H9 (cell line): ENCODE results near the gene SPTBN1. TPM values are rescaled to one million over a fixed set of nuclear protein-coding genes. Genes with fewer than 3 reads are reported as not detected.

Source experiments
- DNase-seq: peaks from one replicate; pipeline ENCODE4 v3.0.0-alpha.2; 2017
- H2AFZ ChIP-seq: one replicate; pipeline ENCODE4 v1.6.1; 2013; ENCODE audit warnings: mild to moderate bottlenecking, low read length, control low read depth, moderate library complexity
- H2AK5ac ChIP-seq: 2 replicates; pipeline ENCODE4 v1.6.1; 2013; ENCODE audit warnings: low read length, control low read depth, mixed read lengths; ENCODE audit not compliant: insufficient read length
- H2BK120ac ChIP-seq: one replicate; pipeline ENCODE4 v1.6.1; 2013; ENCODE audit warnings: low read depth, mild to moderate bottlenecking, low read length, control low read depth, inconsistent platforms; ENCODE audit not compliant: poor library complexity, severe bottlenecking
- H2BK12ac ChIP-seq: 2 replicates; pipeline ENCODE4 v1.6.1; 2013; ENCODE audit warnings: low read length, control low read depth, mixed read lengths, low read depth; ENCODE audit not compliant: insufficient read length
- H2BK15ac ChIP-seq: 2 replicates; pipeline ENCODE4 v1.6.1; 2013; ENCODE audit warnings: low read depth, low read length, control low read depth
- H2BK20ac ChIP-seq: one replicate; pipeline ENCODE4 v1.6.1; 2013; ENCODE audit warnings: low read depth, mild to moderate bottlenecking, low read length, control low read depth, inconsistent platforms; ENCODE audit not compliant: poor library complexity, severe bottlenecking
- H2BK5ac ChIP-seq: 2 replicates; pipeline ENCODE4 v1.6.1; 2013; ENCODE audit warnings: low read length, control low read depth, mixed read lengths; ENCODE audit not compliant: insufficient read length
- H3K14ac ChIP-seq: 2 replicates; pipeline ENCODE4 v1.6.1; 2013; ENCODE audit warnings: low read length, control low read depth; ENCODE audit not compliant: insufficient read depth
- H3K18ac ChIP-seq: 2 replicates; pipeline ENCODE4 v1.6.1; 2013; ENCODE audit warnings: low read depth, mild to moderate bottlenecking, mixed read lengths, low read length, control low read depth; ENCODE audit not compliant: insufficient read length
- H3K23ac ChIP-seq: 2 replicates; pipeline ENCODE4 v1.6.1; 2013; ENCODE audit warnings: low read length, control low read depth, mixed read lengths, low read depth; ENCODE audit not compliant: insufficient read length
- H3K23me2 ChIP-seq: 2 replicates; pipeline ENCODE4 v1.6.1; 2013; ENCODE audit warnings: low read depth, mild to moderate bottlenecking, mixed read lengths, low read length, control low read depth; ENCODE audit not compliant: insufficient read length, poor library complexity, severe bottlenecking
- H3K27ac ChIP-seq: 2 replicates; pipeline ENCODE4 v1.5.1; 2013; ENCODE audit warnings: low read length, control low read depth, mixed read lengths, low read depth; ENCODE audit not compliant: insufficient read length
- H3K27me3 ChIP-seq: 2 replicates; pipeline ENCODE4 v1.6.1; 2013; ENCODE audit warnings: low read length, control low read depth, inconsistent platforms; ENCODE audit not compliant: insufficient read depth
- H3K4ac ChIP-seq: 2 replicates; pipeline ENCODE4 v1.6.1; 2013; ENCODE audit warnings: low read depth, mild to moderate bottlenecking, control low read depth, inconsistent platforms, low read length, moderate library complexity
- H3K4me1 ChIP-seq: 2 replicates; pipeline ENCODE4 v1.6.1; 2013; ENCODE audit warnings: low read length, control low read depth, inconsistent platforms; ENCODE audit not compliant: insufficient read depth
- H3K4me2 ChIP-seq: 2 replicates; pipeline ENCODE4 v1.6.1; 2013; ENCODE audit warnings: low read length, control low read depth, mixed read lengths; ENCODE audit not compliant: insufficient read length, insufficient read depth
- H3K56ac ChIP-seq: 2 replicates; pipeline ENCODE4 v1.6.1; 2013; ENCODE audit warnings: low read depth, mild to moderate bottlenecking, mixed read lengths, low read length, control low read depth; ENCODE audit not compliant: insufficient read length
- H3K79me1 ChIP-seq: 2 replicates; pipeline ENCODE4 v1.6.1; 2013; ENCODE audit warnings: low read depth, mild to moderate bottlenecking, moderate library complexity, low read length, control low read depth, inconsistent platforms; ENCODE audit not compliant: insufficient read depth, poor library complexity, severe bottlenecking
- H3K79me2 ChIP-seq: 2 replicates; pipeline ENCODE4 v1.6.1; 2013; ENCODE audit warnings: low read length, control low read depth, inconsistent platforms; ENCODE audit not compliant: insufficient read depth
- H3K9ac ChIP-seq: 2 replicates; pipeline ENCODE4 v1.6.1; 2013; ENCODE audit warnings: low read length, control low read depth, mixed read lengths; ENCODE audit not compliant: insufficient read length; ENCODE audit errors: extremely low read depth
- H3K9me3 ChIP-seq: one replicate; pipeline ENCODE4 v1.6.1; 2013; ENCODE audit warnings: low read depth, low read length, inconsistent platforms; ENCODE audit not compliant: control insufficient read depth
- H3T11ph ChIP-seq: one replicate; pipeline ENCODE4 v1.6.1; 2013; ENCODE audit warnings: mild to moderate bottlenecking, low read length, control low read depth, inconsistent platforms
- H4K20me1 ChIP-seq: one replicate; pipeline ENCODE4 v1.6.1; 2013; ENCODE audit not compliant: control insufficient read depth, insufficient read length, insufficient read depth
- H4K5ac ChIP-seq: 2 replicates; pipeline ENCODE4 v1.6.1; 2013; ENCODE audit warnings: low read depth, mild to moderate bottlenecking, mixed read lengths, low read length, control low read depth; ENCODE audit not compliant: insufficient read length
- H4K8ac ChIP-seq: replicated peaks from 2 replicates; pipeline ENCODE4 v1.6.1; 2013; ENCODE audit warnings: low read length, control low read depth, mixed read lengths, low read depth; ENCODE audit not compliant: insufficient read length
- H4K91ac ChIP-seq: 2 replicates; pipeline ENCODE4 v1.6.1; 2013; ENCODE audit warnings: low read depth, mild to moderate bottlenecking, moderate library complexity, mixed read lengths, low read length, control low read depth; ENCODE audit not compliant: insufficient read length
- H3K27ac Mint-ChIP-seq, 3 experiments: 2 replicates in 2 of 3; 3 replicates in 1 of 3; pipeline ENCODE4 v1.8.0; 2020 to 2021; ENCODE audit warnings: mixed read lengths in 3 of 3, mild to moderate bottlenecking in 1 of 3, moderate library complexity in 1 of 3
- H3K27me3 Mint-ChIP-seq: 2 replicates; pipeline ENCODE4 v1.8.0; 2021; ENCODE audit warnings: low read depth, mild to moderate bottlenecking, moderate library complexity, mixed read lengths
- H3K36me3 Mint-ChIP-seq, 3 experiments: 2 replicates in 2 of 3; 3 replicates in 1 of 3; pipeline ENCODE4 v1.8.0; 2020 to 2021; ENCODE audit warnings: low read depth in 3 of 3, mixed read lengths in 3 of 3; ENCODE audit not compliant: insufficient read depth in 1 of 3
- H3K4me1 Mint-ChIP-seq, 2 experiments: 2 replicates each; pipeline ENCODE4 v1.8.0; 2020; ENCODE audit warnings: mixed read lengths in 2 of 2
- H3K4me3 Mint-ChIP-seq, 2 experiments: 2 replicates in 1 of 2; 3 replicates in 1 of 2; pipeline ENCODE4 v1.8.0; 2020 to 2021; ENCODE audit warnings: mild to moderate bottlenecking in 2 of 2, mixed read lengths in 2 of 2, moderate library complexity in 1 of 2
- H3K9me3 Mint-ChIP-seq, 2 experiments: 2 replicates in 1 of 2; 3 replicates in 1 of 2; pipeline ENCODE4 v1.8.0; 2020; ENCODE audit warnings: mild to moderate bottlenecking in 2 of 2, mixed read lengths in 2 of 2, moderate library complexity in 1 of 2
- whole genome bisulfite sequencing: extraction: QIAGEN DNeasy Blood & Tissue Kit; methylation state at CpG from one replicate; pipeline ENCODE4 v1.1.7; 2013; ENCODE audit warnings: missing lambda C conversion rate, low lambda C conversion rate, mixed read lengths; ENCODE audit not compliant: insufficient read length; ENCODE audit errors: extremely low coverage; 5-methylcytosine and 5-hydroxymethylcytosine counted together
- total RNA-seq: library from RNA; stranded (reverse); gene quantifications from 2 replicates; pipeline ENCODE4 v1.2.1, GENCODE V29; 2021
- TF ChIP-seq, protein P1 (sequence below): fragments of 200-600 bp; sonication (generic); conservative IDR thresholded peaks from 3 replicates; pipeline ENCODE4 v1.8.0; 2021; ENCODE audit warnings: antibody characterized with exemption, mild to moderate bottlenecking

The SPTBN1 gene
- total RNA-seq, 1 experiment from 2014 or later, result 164 TPM

DNA sequence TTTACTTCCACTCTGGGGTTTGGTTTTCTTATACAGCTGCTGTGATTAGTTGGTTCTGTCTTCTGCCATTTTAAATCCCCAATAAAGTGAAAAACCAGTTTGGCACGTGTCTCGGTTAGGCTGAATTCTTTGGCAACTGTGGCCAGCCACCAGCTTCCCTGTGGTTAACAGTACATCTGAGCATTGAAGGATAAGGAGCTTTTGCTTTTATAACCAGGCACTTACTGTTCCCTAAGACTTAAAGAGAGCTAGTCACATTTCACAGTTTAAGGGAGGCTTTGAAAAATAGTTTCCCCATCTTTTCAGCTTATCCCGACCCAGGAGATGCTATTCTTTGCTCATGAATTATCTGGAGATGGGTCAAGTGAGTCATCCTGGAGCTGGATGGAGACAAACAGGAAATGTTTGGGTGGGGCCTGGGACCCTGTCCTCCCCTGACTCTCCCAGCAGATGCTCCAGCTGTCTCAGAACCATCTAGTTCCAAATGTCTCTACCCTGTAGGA lies 210.1 kb downstream of the SPTBN1 start:
- H3K27me3 Mint-ChIP-seq, result no peaks in the 10 kb centered on the region
- TF ChIP-seq, protein P1, sequence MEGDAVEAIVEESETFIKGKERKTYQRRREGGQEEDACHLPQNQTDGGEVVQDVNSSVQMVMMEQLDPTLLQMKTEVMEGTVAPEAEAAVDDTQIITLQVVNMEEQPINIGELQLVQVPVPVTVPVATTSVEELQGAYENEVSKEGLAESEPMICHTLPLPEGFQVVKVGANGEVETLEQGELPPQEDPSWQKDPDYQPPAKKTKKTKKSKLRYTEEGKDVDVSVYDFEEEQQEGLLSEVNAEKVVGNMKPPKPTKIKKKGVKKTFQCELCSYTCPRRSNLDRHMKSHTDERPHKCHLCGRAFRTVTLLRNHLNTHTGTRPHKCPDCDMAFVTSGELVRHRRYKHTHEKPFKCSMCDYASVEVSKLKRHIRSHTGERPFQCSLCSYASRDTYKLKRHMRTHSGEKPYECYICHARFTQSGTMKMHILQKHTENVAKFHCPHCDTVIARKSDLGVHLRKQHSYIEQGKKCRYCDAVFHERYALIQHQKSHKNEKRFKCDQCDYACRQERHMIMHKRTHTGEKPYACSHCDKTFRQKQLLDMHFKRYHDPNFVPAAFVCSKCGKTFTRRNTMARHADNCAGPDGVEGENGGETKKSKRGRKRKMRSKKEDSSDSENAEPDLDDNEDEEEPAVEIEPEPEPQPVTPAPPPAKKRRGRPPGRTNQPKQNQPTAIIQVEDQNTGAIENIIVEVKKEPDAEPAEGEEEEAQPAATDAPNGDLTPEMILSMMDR, result no peak
- DNase-seq, result no peak

More for the DNA sequence above, 210.1 kb downstream of the SPTBN1 start:
- Mint-ChIP-seq H3K9me3 (no peaks in the 10 kb centered on the region), H3K27ac (peak overlapping the region in 2 of 3 experiments; percentile 23 to 71; a peak in 2 of 7 replicates), H3K4me3 (no peak overlapping the region), H3K36me3 (peaks cover 43 to 92% (median 84%) of the 10 kb centered on the region in 3 experiments), H3K4me1 (peaks cover 11 to 12% of the 10 kb centered on the region in 2 experiments)
- no peaks in the 10 kb centered on the region for H3K79me1 ChIP-seq
- no peak overlapping the region for H3K4me2 ChIP-seq
- H3K56ac ChIP-seq, result no peak overlapping the region
- no peak overlapping the region for H2AFZ ChIP-seq
- no peaks in the 10 kb centered on the region for H3K79me2 ChIP-seq
- H2BK5ac ChIP-seq, result no peak overlapping the region
- H3K4me1 ChIP-seq, result peaks cover 4% of the 10 kb centered on the region; the same call in 1 of the 2 replicates
- no peak overlapping the region for H3K18ac ChIP-seq
- no peak overlapping the region for H2BK15ac ChIP-seq
- no peaks in the 10 kb centered on the region for H3K23me2 ChIP-seq
- no peak overlapping the region for H2BK20ac ChIP-seq
- H4K20me1 ChIP-seq, result no peaks in the 10 kb centered on the region
- no peaks in the 10 kb centered on the region for H3K9me3 ChIP-seq
- no CpG with 5 or more reads among the region's 3 CpGs for WGBS
- H3K27me3 ChIP-seq, result no peaks in the 10 kb centered on the region
- H4K91ac ChIP-seq, result no peak overlapping the region
- H2BK120ac ChIP-seq, result no peak overlapping the region
- H4K5ac ChIP-seq, result no peak overlapping the region
- no peak overlapping the region for H2BK12ac ChIP-seq
- no peak overlapping the region for H3K27ac ChIP-seq
- no peak overlapping the region for H3T11ph ChIP-seq
- H3K14ac ChIP-seq, result no peak overlapping the region
- no peak overlapping the region for H3K9ac ChIP-seq
- no peak overlapping the region for H4K8ac ChIP-seq
- no peak overlapping the region for H2AK5ac ChIP-seq
- no peak overlapping the region for H3K23ac ChIP-seq
- H3K4ac ChIP-seq, result no peak overlapping the region
